Measurements from ENCODE around the gene COQ5. TPM values are rescaled to one million over a fixed set of nuclear protein-coding genes. Genes with fewer than 3 reads are reported as not detected.

The COQ5 gene
- total RNA-seq, 1 donor from 2014 or later, result 16.2 TPM

DNA sequence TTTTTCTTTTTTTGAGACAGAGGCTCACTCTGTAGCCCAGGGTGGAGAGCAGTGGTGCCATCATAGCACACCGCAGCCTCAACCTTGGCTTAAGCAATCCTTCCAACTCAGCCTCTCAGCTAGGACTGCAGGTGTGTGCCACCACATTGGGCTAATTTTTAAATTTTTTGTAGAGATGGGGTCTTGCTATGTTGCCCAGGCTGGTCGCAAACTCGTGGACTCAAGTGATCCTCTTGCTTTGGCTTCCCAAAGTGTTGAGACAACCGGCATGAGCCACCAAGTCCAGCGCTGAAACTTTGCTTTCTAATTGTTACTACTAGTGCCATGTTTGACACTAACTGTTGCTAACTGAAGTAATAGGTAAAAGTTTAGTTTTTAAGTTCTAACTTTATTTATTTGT, 13.2 kb upstream of the COQ5 start:
- no peak for TF ChIP-seq CTCF (IDR thresholded peaks at IDR 0.05)
- Mint-ChIP-seq H3K9me3 (ENCODE audit: low read depth) (no peaks in the 10 kb centered on the region), H3K27ac (ENCODE audit: unreplicated experiment) (no peak overlapping the region), H3K4me1 (ENCODE audit: low read depth) (peaks cover 46% of the 10 kb centered on the region), H3K4me3 (ENCODE audit: unreplicated experiment) (no peak overlapping the region), H3K27me3 (ENCODE audit: low read depth) (no peaks in the 10 kb centered on the region), H3K36me3 (ENCODE audit: low read depth) (peaks cover 6% of the 10 kb centered on the region)
- DNase-seq (ENCODE audit: low spot score), result no peak

- TF ChIP-seq CTCF (IDR thresholded peaks at IDR 0.05), result no peak
- Mint-ChIP-seq H3K4me3 (ENCODE audit: unreplicated experiment) (no peak overlapping the region), H3K27me3 (ENCODE audit: low read depth) (no peaks in the 10 kb centered on the region), H3K9me3 (ENCODE audit: low read depth) (no peaks in the 10 kb centered on the region), H3K36me3 (ENCODE audit: low read depth) (no peaks in the 10 kb centered on the region), H3K4me1 (ENCODE audit: low read depth) (peaks cover 57% of the 10 kb centered on the region), H3K27ac (ENCODE audit: unreplicated experiment) (peak overlapping the region; percentile 59)
- no peak for DNase-seq (ENCODE audit: low spot score)
These were observed 11.5 kb upstream of the COQ5 start for GRCh38 chr12:120540445-120540844.

DNA sequence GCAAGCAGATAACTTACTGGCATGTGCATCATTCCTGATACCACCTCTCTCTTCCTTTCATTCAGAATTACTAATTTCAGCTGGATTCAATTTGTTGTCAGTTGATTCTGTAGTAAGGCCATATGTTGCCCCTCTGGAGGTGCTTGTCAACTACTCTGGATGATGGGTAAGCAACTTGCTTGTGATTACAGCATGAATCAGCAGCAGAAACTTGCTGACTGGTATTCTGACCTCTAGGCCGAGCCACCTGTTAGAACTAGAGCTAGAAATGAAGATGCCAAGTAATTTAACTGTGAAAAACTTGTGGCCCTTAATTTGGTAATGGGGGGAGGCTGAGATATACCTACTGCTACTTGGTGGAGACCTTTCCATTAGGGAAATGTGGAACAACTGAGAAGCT, 10.3 kb upstream of the COQ5 start:
- no peaks in the 10 kb centered on the region for H3K9me3 Mint-ChIP-seq (ENCODE audit: low read depth)
- H3K27me3 Mint-ChIP-seq (ENCODE audit: low read depth), result no peaks in the 10 kb centered on the region
- H3K27ac Mint-ChIP-seq (ENCODE audit: unreplicated experiment), result peak overlapping the region; percentile 22
- peaks cover 61% of the 10 kb centered on the region for H3K4me1 Mint-ChIP-seq (ENCODE audit: low read depth)
- DNase-seq (ENCODE audit: low spot score), result no peak
- no peaks in the 10 kb centered on the region for H3K36me3 Mint-ChIP-seq (ENCODE audit: low read depth)
- no peak for TF ChIP-seq CTCF (IDR thresholded peaks at IDR 0.05)
- H3K4me3 Mint-ChIP-seq (ENCODE audit: unreplicated experiment), result no peak overlapping the region

DNA sequence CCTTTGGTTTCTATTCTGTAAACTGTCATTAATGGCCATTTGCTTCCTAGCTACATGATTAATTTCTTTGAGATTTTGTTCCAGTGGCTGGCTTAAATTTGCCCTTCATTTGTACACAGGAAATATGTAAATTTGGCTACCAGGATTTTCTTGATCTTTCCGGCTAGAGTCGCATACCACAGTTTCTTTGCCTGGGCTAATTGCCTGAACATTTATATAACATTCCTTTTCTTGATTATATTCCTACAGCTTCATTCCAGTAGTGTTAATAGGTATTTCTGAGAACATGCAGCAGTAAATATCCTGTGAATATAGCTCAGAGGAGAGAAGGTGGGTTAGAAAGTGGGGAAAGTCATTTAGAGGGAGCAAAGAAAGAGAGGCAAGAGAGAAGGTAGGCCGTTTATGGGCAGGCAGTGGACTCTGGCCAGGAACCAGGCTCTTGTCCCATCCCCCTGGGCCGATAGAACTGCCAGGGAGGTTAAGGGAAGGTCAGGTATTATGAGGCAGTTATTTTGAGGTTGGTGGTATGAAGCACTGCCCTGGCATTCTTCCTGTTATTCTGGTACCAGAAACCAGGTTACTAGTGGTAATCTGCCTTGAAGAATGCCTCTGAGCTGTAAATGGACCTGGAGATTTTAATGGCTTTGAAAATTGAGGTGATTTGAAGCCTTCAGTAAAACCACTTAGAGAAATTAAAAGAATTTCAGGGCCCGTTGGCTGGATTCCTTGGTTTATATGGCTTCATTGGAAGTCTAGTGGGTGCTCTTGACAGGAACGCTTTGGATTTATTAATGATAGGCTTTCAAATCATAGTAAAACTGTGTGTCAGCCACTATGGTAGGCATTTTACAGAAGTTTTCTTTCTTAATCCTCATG, 9.6 kb upstream of the COQ5 start:
- Mint-ChIP-seq H3K27ac (ENCODE audit: unreplicated experiment) (peak overlapping the region; percentile 67), H3K4me3 (ENCODE audit: unreplicated experiment) (peak overlapping the region; percentile 11), H3K9me3 (ENCODE audit: low read depth) (no peaks in the 10 kb centered on the region), H3K4me1 (ENCODE audit: low read depth) (peaks cover 61% of the 10 kb centered on the region), H3K36me3 (ENCODE audit: low read depth) (no peaks in the 10 kb centered on the region), H3K27me3 (ENCODE audit: low read depth) (no peaks in the 10 kb centered on the region)
- no peak for DNase-seq (ENCODE audit: low spot score)
- no peak for TF ChIP-seq CTCF (IDR thresholded peaks at IDR 0.05)

GRCh38 chr12:120537856-120538220, 8.9 kb upstream of the COQ5 start:
- DNase-seq (ENCODE audit: low spot score), result no peak
- Mint-ChIP-seq H3K4me1 (ENCODE audit: low read depth) (peaks cover 60% of the 10 kb centered on the region), H3K27me3 (ENCODE audit: low read depth) (no peaks in the 10 kb centered on the region), H3K27ac (ENCODE audit: unreplicated experiment) (peak overlapping the region; percentile 3), H3K4me3 (ENCODE audit: unreplicated experiment) (peak overlapping the region; percentile 11), H3K9me3 (ENCODE audit: low read depth) (no peaks in the 10 kb centered on the region), H3K36me3 (ENCODE audit: low read depth) (no peaks in the 10 kb centered on the region)
- TF ChIP-seq CTCF (IDR thresholded peaks at IDR 0.05), result no peak
